ENCODE data around the gene ILK. TPM values are rescaled to one million over a fixed set of nuclear protein-coding genes. Genes with fewer than 3 reads are reported as not detected.

ILK gene
- 100 to 1,000 TPM; 177 to 259 (median 222) TPM for total RNA-seq
- 100 to 1,000 TPM; 220 to 288 TPM for polyA plus RNA-seq
- long read RNA-seq, donor 1, transcript ILK-202 (12 exons, 2,074 nt), result minor isoform, 16 of 571 reads
- long read RNA-seq, donor 1, transcript ILK-201 (13 exons, 1,802 nt), result minor isoform, 78 of 571 reads
- long read RNA-seq, donor 1, transcript ILK-203 (13 exons, 1,692 nt), result major isoform, 390 of 571 reads
- long read RNA-seq, donor 1, partial matches to known transcripts, result 37 of 571 reads
- long read RNA-seq, donor 1, other reads (novel, unspliced or antisense), result 46 of 571 reads
- long read RNA-seq, donor 2, transcript ILK-212 (12 exons, 1,617 nt), result minor isoform, 9 of 2,104 reads
- long read RNA-seq, donor 2, transcript ILK-201 (13 exons, 1,802 nt), result minor isoform, 462 of 2,104 reads
- long read RNA-seq, donor 2, transcript ILK-203 (13 exons, 1,692 nt), result major isoform, 1,403 of 2,104 reads
- long read RNA-seq, donor 2, transcript ILK-202 (12 exons, 2,074 nt), result minor isoform, 75 of 2,104 reads
- long read RNA-seq, donor 2, partial matches to known transcripts, result 42 of 2,104 reads
- long read RNA-seq, donor 2, other reads (novel, unspliced or antisense), result 107 of 2,104 reads
- long read RNA-seq, donor 3, transcript ILK-201 (13 exons, 1,802 nt), result minor isoform, 111 of 542 reads
- long read RNA-seq, donor 3, transcript ILK-202 (12 exons, 2,074 nt), result minor isoform, 13 of 542 reads
- long read RNA-seq, donor 3, transcript ILK-203 (13 exons, 1,692 nt), result major isoform, 353 of 542 reads
- long read RNA-seq, donor 3, partial matches to known transcripts, result 29 of 542 reads
- long read RNA-seq, donor 3, other reads (novel, unspliced or antisense), result 31 of 542 reads

- no peaks in the 10 kb centered on the region for H3K27me3 ChIP-seq
- DNase-seq (peak; percentile 94 to 96 (median 95)), ATAC-seq (peak; percentile 73 to 92 (median 90))
- H3K4me3 ChIP-seq, result peak within 1 kb of the TSS; percentile 52 to 97 (median 92)
- H3K4me1 ChIP-seq, result peaks cover 17 to 80% (median 58%) of the 10 kb centered on the region in 12 donors
- intact Hi-C loops (cut with DNase I), result loop anchor here in 5 of 10 donors (2.0 to 5.0 kb wide), 5 partner anchors 43 to 211 kb away; partner anchors contain the start of genes MRPL17 (in 2 of the 5) and SMPD1 (in 1 of the 5)
- TF ChIP-seq CTCF (IDR thresholded peaks at IDR 0.05) (peak in 8 of 12 donors; percentile 8 to 63 (median 38)), POLR2A (IDR thresholded peaks at IDR 0.05) (peak; percentile 54 to 86)
- WGBS, 4 donors, result 0 to 1% (median 0%) methylated on average over 36 to 72 of the region's 72 CpGs
- no peaks in the 10 kb centered on the region for H3K9me3 ChIP-seq
- H3K36me3 ChIP-seq, result peaks cover 0 to 54% (median 44%) of the 10 kb centered on the region in 9 donors
- H3K27ac ChIP-seq, result peak within 1 kb of the TSS; percentile 83 to 99 (median 98)
Observed at GRCh38 chr11:6603287-6604080, at the start of gene ILK, which contains the start of gene RRP8. ILK (plus strand) TSS chr11:6603774; CDS start chr11:6604272, 498 bp downstream. RRP8 (minus strand) TSS chr11:6603616; CDS start chr11:6603502, 114 bp downstream.

GRCh38 chr11:6554828-6555706 lies 48.5 kb upstream of the ILK start:
- Histone ChIP-seq H3K27me3 (no peaks in the 10 kb centered on the region), H3K9me3 (no peaks in the 10 kb centered on the region), H3K36me3 (no peaks in the 10 kb centered on the region), H3K4me3 (no peak overlapping the region), H3K4me1 (peaks cover 0 to 15% (median 0%) of the 10 kb centered on the region in 12 donors), H3K27ac (no peak overlapping the region)
- no peak for TF ChIP-seq POLR2A (IDR thresholded peaks at IDR 0.05)
- no peak for TF ChIP-seq CTCF (IDR thresholded peaks at IDR 0.05)
- DNase-seq (no peak), ATAC-seq (no peak)
- intact Hi-C loops (cut with DNase I), result loop anchor here in 1 of 10 donors (5.0 kb wide), 1 partner anchor 47 kb away; the partner anchor contains the start of genes ILK and RRP8
- WGBS, 4 donors, result 81 to 87% (median 83%) methylated on average over 5 of the region's 5 CpGs

GRCh38 chr11:6556139-6556949 lies 47.2 kb upstream of the ILK start:
- no peak overlapping the region for H3K4me3 ChIP-seq
- 85 to 90% (median 88%) methylated on average over 10 to 11 of the region's 11 CpGs for WGBS, 4 donors
- peaks cover 0 to 18% (median 0%) of the 10 kb centered on the region in 12 donors for H3K4me1 ChIP-seq
- no peaks in the 10 kb centered on the region for H3K27me3 ChIP-seq
- no peak for TF ChIP-seq POLR2A (IDR thresholded peaks at IDR 0.05)
- no peak for TF ChIP-seq CTCF (IDR thresholded peaks at IDR 0.05)
- intact Hi-C loops (cut with DNase I), result loop anchor here in 1 of 10 donors (5.0 kb wide), 1 partner anchor 46 kb away; the partner anchor contains the start of genes ILK and RRP8
- ATAC-seq, result no peak
- H3K9me3 ChIP-seq, result no peaks in the 10 kb centered on the region
- H3K36me3 ChIP-seq, result peaks cover 0 to 3% (median 0%) of the 10 kb centered on the region in 9 donors
- DNase-seq, result no peak
- no peak overlapping the region for H3K27ac ChIP-seq

Measured in heart left ventricle (tissue), 16 donors.